Measurements from ENCODE around the gene HOXB4.

DNA sequence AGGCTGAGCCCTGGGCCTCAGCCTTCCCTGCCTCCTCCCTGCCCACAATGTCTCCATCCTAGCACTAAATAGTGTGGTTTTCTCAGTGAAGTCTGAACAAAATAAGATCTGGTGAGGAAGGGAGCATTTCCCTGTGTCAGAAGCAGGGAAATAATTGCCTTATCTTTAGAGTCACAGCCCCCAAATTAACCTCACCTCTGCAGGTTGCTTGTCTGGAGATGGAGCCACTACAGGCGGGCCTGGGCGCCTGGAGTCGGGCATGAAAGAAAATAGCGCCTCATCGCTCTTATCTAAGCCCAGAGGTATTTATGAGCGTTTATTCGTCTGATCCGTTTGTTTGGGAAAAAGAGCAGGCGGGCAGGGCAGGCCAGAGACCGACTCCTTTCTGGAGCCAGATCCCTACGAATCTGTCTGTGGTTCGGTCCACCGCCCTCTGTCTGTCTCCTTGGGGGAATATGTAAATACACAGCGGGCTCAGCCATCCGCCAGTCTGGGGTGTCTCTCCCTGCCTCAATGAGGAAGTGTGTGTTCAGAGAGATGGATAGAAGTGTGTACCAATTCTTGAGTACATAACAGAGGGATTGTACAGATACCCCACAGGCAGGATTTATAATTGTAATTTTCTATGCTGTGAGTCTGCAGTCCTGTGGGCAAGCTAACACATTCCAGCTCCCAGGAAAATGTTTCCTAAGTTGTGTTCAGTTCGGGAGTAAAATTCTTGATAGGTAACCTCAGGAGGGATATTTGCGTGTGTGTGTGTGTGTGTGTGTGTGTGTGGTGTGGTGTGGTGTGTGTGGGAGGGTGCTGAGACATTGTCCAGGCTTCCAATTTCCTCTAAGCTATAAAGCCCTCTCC is 22.3 kb upstream of the HOXB4 start:
- TF ChIP-seq ZFX (IDR thresholded peaks at IDR 0.05) = no peak
- no peak for TF ChIP-seq CTCF (IDR thresholded peaks at IDR 0.05 in 2 of 3, conservative IDR thresholded peaks at IDR 0.05 in 1 of 3; ENCODE audit: borderline replicate concordance in 1 of 3, insufficient read depth in 1 of 3, low read depth in 2 of 3, low read length in 2 of 3)
- TF ChIP-seq RAD21 (IDR thresholded peaks at IDR 0.05; ENCODE audit: low read depth) = no peak
- TF ChIP-seq ELF1 (IDR thresholded peaks at IDR 0.05; ENCODE audit: borderline replicate concordance, low read depth) = no peak
- no peak for TF ChIP-seq EGR1 (IDR thresholded peaks at IDR 0.05; ENCODE audit: low read depth)
- no peak for TF ChIP-seq MAX (IDR thresholded peaks at IDR 0.05)
- TF ChIP-seq POLR2A (IDR thresholded peaks at IDR 0.05; ENCODE audit: borderline replicate concordance, extremely low read depth, insufficient read depth, insufficient read length) = no peak
- no peak for TF ChIP-seq SP1 (IDR thresholded peaks at IDR 0.05; ENCODE audit: low read depth)
- TF ChIP-seq EZH2 (IDR thresholded peaks at IDR 0.05) = no peak
- TF ChIP-seq JUND (IDR thresholded peaks at IDR 0.05) = no peak
- TF ChIP-seq TCF7L2 (IDR thresholded peaks at IDR 0.05; ENCODE audit: borderline replicate concordance, extremely low read depth, insufficient read depth, insufficient read length) = no peak
- no peak for TF ChIP-seq CBX3 (IDR thresholded peaks at IDR 0.05; ENCODE audit: low read depth)
- no peak for TF ChIP-seq YY1 (IDR thresholded peaks at IDR 0.05; ENCODE audit: extremely low read depth, insufficient replicate concordance, low read depth, low read length)
- TF ChIP-seq POLR2AphosphoS5 (IDR thresholded peaks at IDR 0.05; ENCODE audit: low read depth, low read length) = no peak
